HG02981 (cell line): Measurements from ENCODE around the gene CFHR5.
"Not testable (repeated sequence)": the region's sequence is repeated elsewhere in the genome, so short reads cannot be mapped to it uniquely, and the experiment has no call there.

Experiments
- ATAC-seq: cut with Tn5 transposase; IDR thresholded peaks from one replicate; pipeline ENCODE4 v1.9.1; 2021; ENCODE audit warnings: mild to moderate bottlenecking, moderate library complexity; ENCODE audit not compliant: unreplicated experiment

CFHR5 gene

GRCh38 chr1:197017558-197018146 lies 40.3 kb downstream of the CFHR5 start:
- no peak for ATAC-seq

GRCh38 chr1:197021716-197022115 lies 44.4 kb downstream of the CFHR5 start:
- ATAC-seq: no peak

- ATAC-seq: no peak
Measured at GRCh38 chr1:197024460-197024859, 47.1 kb downstream of the CFHR5 start.

- no peak for ATAC-seq
Measured at GRCh38 chr1:197027359-197027758, 50.0 kb downstream of the CFHR5 start.

- ATAC-seq: no peak
Measured at GRCh38 chr1:197029749-197030148, 52.4 kb downstream of the CFHR5 start.

- not testable (repeated sequence) for ATAC-seq
Measured at GRCh38 chr1:197034631-197035339, 57.4 kb downstream of the CFHR5 start.

GRCh38 chr1:197036861-197037260 lies 59.5 kb downstream of the CFHR5 start:
- ATAC-seq: no peak

- ATAC-seq: no peak
Measured at GRCh38 chr1:197041486-197042353, 64.4 kb downstream of the CFHR5 start.

- ATAC-seq: no peak
Measured at GRCh38 chr1:197042676-197043341, 65.5 kb downstream of the CFHR5 start.

GRCh38 chr1:197049100-197049499 lies 71.7 kb downstream of the CFHR5 start:
- ATAC-seq: no peak
